ENCODE measurements around the gene SPEF2.

The SPEF2 gene

DNA sequence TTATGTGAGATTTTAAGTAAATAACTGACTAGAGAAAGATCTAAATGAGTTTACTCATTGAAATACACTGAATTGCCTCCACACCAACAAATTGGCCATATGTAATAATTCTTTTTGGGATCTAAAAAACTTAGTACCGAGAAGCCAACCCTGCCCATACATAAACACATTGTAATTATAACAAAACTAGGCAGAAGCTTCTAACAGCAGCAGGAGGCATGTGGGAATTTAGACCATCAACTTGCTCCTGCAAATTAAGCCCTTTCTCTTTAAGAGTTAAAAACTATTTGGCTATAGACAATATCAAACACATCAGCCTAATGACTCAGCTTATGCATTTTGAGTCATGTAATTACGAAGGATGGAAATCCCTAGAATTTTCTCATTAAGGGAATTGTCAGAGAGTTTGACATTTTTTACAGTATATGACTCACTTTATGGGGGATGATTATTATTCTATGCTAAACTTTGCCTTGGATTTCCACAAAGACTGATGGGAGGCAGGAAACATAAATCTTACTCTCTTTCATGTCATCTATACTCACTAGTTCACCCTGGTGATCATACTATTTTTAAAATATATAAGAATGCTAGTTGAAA lies 240.0 kb downstream of the SPEF2 start:
- DNase-seq = no peak

DNA sequence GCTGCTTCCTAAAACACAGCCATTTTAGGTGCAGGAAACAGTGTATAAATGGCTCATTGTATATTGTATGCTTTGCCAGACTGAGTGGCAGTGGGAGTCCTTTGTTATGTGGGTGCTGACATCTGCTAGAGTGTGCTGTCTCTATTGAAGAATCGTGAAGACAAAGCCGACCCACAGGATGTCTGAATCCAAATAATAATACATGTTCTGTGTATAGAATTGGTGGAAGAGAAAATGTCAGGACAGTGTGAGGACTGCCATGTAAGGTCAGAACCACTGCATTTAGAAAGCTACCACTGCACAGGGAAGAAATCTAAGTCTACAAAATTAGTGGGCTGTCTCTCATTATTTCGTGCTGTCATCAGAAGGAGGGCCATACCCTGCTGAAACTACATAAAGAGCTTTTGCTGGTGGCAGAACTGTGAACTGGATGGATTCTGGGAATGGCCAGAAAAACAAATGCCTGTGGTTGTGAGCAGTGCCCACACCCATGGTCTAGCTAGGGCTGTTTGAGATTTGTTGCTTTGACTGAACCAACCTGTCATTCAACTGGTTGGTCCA lies 241.5 kb downstream of the SPEF2 start:
- DNase-seq = no peak

DNA sequence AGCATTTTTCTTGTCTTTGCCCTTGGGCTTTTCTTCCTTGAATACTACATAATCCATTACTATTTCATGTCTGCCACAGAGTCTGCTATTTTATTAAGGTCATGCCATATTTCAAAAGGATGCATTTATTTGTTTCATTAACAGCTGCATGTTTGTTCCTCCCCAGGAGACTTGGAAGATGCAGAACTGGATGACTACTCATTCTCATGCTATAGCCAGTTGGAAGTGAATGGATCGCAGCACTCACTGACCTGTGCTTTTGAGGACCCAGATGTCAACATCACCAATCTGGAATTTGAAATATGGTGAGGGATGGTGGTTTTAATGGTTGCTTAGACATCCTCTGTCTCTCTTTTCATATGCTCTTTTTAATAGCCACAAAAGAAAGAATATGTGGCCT lies 243.0 kb downstream of the SPEF2 start:
- DNase-seq = no peak

DNA sequence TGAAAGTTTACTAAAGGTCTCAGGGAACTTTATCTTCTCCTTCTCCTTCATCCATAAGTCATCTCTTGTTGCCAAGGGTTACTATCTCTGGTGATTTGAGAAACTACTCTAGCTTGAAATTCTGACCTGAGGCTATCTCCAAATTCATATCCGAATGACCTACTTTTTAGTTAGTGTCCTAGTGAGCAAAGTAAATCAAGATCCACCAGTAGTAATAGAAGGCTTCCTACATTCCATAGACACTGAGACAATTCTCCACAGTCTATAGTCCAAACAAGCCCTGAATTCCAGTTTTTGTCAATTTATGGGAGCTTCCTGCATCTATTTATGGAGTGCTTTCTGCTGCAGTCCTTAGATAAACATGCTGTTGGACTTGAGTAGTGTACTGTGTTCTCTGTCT lies 244.1 kb downstream of the SPEF2 start:
- no peak for DNase-seq

DNA sequence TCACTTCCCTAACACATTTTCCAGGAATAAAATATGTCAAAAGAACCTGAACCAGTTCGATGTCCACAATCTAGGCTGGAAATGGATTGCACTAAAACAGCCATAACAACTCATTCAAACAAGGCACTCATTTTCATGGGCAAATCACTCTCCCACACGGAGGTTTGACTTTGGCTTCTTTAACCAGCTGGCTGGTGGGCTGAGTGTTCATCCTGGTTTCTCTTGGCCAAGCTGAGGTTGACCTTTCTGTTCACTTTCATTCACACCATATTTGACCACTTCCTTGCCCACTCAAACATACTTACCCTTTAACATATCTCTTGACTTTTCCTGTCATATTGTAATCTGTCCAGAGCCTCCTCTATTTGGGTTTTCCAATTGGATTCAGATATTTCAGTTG lies 244.5 kb downstream of the SPEF2 start:
- no peak for DNase-seq

DNA sequence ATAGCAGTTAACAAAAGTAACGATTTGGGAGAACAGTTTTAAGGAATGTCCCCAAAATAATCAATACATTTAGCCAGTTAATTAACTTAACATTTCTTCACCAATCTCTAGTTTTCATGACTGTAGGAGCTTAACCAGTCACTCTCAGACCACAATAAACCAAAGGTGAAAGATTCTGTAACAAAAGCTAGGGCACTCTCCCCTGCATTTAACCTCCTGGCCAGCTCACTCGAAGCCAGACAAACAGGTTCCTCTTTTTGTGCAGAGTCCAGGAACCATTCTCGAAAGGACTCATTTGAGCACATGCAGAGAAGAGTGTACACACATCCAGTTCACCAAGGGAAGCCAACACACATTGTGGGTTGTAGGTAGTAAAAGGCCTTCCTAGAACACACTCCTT lies 245.5 kb downstream of the SPEF2 start:
- no peak for DNase-seq
